Measurements from ENCODE around the gene CTLA4.
"Not testable (repeated sequence)": the region's sequence is repeated elsewhere in the genome, so short reads cannot be mapped to it uniquely, and the experiment has no call there.

The CTLA4 gene

DNA sequence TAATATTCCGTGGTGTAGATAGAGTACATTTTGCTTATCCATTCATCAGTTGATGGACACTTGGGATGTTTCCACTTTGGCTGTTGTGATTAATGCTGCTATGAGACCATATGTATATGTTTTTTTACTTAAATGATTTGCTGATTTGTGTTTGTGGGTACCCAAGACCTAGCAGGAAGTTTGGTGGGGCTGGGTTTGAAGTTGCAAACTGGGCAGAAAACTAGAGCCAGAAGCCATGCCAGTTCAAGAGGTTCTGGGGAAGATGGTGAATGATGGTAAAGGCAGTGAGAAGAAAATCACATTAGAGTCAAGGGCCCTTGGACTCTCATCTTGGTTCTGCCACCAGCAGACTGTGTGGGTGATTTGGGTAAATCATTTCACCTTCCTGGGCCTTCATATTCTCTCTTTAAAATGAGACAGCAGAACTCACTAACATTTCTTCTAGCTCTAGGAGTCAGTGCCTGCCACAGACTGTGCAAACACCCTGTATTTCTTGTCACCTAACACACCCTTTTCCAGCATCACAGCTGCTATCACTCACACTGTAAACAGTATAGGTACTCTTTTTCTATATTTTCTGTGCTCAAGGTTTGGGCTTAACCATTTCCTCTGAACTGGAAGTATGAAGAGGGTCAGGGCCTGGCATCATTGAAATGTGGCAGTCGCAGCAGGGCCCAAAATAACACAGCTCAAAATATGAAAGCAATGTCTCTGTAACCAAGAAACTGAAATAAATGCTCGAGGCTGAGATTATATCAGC lies 8.4 kb upstream of the CTLA4 start:
- no peak for DNase-seq

DNA sequence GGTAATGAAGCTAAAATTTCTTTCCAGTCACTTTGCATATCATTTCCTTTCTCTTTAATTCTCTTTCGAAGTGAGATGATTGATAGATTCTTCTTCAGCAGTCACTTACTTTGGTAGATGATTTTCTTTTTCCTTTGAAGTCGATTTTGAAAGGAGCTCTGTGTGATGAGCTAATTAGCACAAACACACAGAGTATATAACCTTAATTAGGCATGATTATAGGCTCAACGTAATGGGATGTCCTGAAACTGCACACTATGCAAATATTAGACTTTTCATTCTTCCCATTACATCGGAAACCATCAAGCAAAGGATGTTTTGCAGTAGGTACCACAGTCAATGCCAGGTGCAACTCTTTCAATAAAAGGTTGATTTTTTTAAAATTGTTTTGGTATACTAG lies 6.4 kb upstream of the CTLA4 start:
- DNase-seq = no peak

DNA sequence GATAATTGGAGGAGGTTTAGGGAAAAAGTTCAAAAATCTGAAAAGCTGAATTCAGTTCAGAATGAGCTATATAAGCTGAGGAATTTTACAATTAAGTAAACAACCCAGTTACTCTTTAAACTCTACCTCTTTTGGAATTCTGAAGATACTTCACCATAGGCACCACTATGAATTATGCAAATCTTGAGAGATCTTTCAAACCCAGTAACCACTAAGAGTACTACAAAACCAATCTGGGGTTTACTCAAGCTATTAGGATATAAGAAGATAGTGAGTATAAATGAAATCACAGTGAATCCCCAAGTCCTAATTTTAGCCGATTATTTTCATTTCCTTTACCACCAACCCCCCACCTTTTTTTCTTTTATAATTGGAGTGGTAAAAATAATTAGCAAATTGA lies 6.0 kb upstream of the CTLA4 start:
- no peak for DNase-seq

DNA sequence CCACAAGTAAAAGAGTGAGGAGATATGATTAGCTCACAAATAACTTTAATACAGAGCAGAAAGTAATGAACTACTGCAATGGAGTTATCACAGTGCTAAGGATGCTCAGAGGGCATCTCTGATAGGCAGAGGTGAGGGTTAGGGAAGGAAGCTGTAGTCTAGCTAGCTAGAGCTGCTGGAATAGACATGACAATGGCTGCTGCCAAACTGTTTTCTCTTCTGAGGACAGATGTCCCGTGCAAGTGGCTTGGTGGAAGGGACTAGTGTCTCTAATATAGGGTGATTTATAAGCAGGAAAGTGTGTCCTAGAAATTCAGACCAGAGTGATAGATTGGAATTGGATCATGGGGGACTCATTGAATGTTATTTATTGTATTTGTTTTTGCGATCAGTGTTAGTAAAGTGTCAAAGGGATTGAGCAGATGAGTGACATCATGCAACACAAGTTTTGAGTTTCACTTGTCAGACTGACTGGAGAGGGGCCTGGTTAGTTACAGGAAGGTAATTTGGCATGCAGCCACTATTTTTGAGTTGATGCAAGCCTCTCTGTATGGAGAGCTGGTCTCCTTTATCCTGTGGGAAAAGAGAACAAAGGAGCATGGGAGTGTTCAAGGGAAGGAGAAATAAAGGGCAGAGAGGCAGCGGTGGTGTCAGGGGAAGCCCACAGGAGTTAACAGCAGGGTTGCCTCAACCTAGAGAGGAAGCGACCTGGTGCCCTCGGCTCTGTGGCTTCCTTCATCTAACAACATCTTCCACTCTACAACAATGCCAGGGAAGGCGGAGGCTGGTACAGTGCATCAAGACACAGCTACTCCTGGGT lies 1.9 kb downstream of the CTLA4 start:
- no peak for DNase-seq

DNA sequence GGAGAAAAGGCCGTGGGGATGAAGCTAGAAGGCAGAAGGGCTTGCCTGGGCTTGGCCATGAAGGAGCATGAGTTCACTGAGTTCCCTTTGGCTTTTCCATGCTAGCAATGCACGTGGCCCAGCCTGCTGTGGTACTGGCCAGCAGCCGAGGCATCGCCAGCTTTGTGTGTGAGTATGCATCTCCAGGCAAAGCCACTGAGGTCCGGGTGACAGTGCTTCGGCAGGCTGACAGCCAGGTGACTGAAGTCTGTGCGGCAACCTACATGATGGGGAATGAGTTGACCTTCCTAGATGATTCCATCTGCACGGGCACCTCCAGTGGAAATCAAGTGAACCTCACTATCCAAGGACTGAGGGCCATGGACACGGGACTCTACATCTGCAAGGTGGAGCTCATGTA lies 2.9 kb downstream of the CTLA4 start:
- DNase-seq = no peak

DNA sequence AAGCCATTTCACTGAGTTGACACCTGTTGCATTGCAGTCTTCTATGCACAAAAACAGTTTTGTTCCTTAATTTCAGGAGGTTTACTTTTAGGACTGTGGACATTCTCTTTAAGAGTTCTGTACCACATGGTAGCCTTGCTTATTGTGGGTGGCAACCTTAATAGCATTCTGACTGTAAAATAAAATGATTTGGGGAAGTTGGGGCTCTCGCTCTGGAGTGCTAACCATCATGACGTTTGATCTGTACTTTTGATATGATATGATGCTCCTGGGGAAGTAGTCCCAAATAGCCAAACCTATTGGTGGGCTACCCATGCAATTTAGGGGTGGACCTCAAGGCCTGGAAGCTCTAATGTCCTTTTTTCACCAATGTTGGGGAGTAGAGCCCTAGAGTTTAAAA lies 3.4 kb downstream of the CTLA4 start:
- DNase-seq = no peak

DNA sequence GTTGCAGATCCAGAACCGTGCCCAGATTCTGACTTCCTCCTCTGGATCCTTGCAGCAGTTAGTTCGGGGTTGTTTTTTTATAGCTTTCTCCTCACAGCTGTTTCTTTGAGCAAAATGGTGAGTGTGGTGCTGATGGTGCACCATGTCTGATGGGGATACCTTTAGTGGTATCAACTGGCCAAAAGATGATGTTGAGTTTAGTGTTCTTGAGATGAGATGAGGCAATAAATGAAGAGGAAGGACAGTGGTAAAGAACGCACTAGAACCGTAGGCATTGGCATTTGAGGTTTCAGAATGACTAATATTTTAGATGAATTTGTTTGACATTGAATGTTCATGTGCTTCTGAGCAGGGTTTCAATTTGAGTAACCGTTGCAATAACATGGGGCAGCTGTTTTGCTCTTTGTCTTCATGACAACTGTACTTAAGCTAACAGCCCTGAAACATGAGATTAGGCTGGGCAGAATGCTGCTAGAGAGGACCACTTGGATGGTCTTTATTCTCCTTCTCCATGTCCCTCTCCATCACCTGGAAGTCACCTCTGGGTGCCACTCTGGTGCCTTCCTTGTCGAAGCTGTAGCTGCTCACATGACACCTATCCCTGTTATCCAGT lies 3.9 kb downstream of the CTLA4 start:
- no peak for DNase-seq

DNA sequence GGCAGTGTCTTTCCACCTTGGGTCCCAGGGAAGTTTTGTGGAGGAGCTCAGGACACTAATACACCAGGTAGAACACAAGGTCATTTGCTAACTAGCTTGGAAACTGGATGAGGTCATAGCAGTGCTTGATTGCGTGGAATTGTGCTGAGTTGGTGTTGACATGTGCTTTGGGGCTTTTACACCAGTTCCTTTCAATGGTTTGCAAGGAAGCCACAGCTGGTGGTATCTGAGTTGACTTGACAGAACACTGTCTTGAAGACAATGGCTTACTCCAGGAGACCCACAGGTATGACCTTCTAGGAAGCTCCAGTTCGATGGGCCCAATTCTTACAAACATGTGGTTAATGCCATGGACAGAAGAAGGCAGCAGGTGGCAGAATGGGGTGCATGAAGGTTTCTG lies 5.9 kb downstream of the CTLA4 start:
- no peak for DNase-seq

DNA sequence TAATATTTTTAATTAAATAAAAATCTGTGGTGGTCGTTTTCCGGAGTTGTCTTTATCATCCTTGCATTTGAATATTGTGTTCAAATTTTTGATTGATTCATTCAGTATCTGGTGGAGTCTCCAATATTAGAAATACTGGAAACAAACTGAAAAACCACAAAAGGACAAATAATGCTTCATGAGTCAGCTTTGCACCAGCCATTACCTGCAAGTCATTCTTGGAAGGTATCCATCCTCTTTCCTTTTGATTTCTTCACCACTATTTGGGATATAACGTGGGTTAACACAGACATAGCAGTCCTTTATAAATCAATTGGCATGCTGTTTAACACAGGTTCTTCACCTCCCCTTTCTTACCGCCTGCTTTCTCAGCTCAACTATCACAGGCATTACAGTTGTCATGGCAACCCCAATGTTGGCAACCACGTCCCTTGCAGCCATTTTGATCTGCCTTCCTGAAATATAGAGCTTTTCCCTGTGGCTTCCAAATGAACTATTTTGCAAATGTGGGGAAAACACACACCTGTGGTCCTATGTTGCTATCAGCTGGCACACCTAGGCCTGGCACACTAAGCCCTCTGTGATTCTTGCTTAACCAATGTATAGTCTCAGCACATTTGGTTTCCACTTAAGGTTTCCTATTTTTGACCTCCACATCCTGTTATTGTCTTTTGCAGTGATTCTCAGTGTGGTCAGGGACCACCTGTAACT lies 6.5 kb downstream of the CTLA4 start:
- DNase-seq = no peak

DNA sequence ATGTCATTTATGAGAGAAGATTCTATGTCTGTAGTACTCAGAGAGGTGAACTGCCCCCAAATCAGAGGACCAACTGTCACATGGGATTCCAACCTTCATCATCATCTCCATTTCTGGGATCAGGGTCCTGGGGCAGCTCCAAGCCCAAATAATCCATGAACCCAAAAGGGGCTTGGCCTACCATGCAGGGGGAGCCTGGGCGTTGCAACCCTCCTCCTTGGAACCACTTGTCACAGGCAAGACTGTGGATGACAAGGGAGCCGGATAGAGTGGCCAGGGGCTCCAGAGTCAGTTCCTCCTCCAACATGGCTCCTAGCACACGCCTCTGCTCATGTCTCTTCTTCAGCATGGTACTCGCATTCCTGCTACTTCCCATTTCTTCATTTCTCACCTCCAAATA lies 7.9 kb downstream of the CTLA4 start:
- DNase-seq = no peak

DNA sequence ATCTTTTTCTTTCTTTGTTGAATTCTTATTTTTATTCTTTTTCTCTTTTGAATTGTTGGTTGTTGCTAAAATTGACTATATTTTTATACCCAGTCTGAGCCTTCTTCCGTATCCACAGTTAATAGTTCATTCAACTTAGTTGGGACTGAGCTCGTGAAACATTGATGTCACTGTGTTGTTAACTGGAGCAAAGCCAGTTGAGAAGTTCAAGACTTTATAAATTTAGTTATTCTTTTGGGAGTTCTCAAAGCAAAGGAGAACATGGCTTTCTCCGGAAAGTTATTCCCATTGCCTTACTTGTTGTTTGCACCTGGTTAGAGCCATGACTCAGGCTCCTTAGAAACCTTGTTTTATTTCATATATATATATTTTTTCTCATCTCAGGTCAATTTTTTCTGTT lies 8.8 kb downstream of the CTLA4 start:
- no peak for DNase-seq

DNA sequence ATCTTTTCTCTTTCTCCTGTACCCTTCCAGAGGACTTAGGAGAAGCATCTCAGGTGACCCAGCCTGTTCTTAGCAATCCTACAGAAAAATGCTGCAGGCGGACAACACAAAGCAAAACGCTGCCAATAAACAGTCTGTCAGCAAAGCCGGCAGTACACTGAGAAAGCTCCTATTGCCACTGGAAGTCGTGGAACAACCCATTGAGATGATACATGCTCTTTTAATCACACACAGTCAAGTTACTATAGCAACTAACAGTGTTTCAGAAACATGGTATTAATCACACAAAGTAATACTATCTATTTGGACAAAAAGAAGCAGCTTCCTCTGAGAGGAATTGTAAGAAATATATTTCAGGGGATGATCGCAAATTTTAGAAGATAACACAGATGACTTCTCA lies 10.5 kb downstream of the CTLA4 start:
- no peak for DNase-seq

DNA sequence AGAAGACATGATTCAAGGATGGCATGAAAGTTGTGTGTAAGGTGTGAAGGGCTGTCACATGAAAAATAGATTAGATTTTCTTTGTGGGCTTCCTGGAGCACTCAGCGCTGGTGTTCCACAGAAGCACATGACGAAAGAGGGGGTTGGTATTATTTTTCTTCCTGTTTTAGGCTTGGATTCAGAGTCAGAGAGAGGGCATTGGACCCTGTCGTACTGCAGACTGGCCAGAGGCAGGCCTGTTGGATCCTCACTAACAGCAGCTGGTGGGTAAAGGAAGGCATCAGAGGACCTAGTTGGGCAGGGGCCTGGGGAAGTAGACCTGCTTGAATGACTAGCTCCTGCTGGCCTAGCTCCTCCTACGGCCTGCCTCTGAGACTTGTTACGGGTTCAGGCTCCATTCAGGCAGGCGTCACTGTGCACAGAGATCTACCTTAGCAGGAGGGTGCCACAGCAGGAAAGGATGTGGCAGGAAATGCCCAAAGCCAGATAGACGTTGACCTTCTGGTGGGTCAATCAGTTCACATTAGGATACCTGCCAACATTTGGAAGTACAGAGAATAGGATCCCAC lies 13.1 kb downstream of the CTLA4 start:
- DNase-seq = no peak

DNA sequence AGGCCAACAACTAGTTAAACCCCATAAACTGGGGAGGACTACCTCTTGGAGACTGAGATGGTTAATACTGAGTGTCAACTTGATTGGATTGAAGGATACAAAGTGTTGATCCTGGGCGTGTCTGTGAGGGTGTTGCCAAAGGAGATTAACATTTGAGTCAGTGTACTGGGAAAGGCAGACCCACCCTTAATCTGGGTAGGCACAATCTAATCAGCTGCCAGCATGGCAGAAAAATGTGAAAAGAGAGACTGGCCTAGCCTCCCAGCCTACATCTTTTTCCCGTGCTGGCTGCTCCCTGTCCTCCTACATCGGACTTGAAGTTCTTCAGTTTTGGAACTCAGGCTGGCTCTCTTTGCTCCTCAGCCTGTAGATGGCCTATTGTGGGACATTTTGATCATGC lies 13.6 kb downstream of the CTLA4 start:
- not testable (repeated sequence) for DNase-seq

DNA sequence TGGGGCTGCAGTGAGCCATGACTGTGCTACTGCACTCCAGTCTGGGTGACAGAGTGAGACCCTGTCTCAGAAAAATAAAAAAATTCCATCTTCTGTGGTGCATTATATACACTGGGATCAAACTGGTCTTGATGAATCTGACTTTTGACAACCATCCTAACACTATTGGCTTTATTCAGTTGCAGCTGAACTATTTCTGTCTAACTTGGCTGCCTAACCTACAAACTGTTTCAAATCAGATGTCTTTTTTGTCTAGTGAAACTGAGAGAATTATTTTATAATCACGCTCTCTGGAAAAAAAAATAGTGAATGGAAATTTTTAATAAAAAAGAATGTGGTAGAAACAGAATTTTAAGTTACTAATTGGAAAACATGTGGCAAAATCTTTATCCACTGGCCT lies 15.0 kb downstream of the CTLA4 start:
- DNase-seq = no peak

DNA sequence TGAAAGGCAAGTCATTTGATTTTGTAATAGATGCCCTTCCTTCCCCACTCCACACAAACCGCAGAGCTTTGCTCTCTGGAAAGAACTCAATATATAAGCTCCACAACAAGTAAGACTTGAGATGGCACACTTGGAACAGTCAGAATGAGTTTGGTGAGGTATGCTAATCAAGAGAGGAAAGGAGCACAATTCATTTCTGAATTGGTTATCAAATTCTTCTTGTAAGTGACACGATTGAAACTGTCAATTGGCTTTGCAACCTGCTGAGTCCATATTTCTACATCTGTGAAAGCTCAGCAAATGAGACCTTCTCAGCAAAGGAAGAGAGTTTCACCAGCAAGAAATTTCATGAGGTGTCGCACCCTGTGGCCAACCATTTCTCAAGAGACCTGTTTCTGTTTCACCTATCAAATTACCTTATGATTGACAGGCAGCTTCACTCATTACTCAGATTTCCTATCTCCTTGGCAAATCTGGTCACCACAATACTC lies 19.1 kb downstream of the CTLA4 start:
- no peak for DNase-seq

DNA sequence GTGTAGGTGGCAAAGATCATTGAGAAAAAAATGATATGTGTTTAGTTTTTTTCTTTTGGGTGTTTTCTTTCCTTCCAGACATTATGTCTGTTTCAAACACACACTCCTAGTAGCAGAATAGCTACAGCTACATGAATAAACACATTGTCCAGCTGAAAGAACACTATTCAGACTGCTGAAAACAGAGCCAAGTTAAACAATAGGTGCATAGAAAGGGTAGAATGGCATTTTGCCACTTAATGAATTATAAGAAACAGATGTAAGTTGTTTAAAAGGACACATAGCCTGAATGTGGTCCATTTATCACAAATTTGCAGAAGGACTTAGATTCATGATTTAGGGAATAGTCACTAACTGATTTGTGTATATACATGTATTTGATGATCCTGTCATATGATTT lies 20.1 kb downstream of the CTLA4 start:
- no peak for DNase-seq

DNA sequence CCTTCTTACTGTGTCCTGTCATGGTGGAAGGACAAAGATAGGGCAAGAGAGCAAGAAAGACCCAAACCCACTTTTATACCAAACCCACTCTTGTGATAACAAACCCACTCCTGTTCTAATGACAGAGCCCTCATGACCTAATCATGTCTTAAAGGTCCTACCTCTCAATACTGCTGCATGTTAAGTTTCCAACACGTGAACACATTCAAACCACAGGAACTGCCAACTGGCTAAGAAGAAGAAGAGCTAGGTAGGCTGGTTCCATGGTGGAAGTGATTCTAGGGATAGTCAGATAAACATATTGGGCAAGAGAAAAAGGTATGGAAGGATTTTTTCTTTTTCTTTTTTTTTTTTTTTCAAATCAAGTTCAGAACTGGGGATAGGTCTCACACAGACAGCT lies 22.0 kb downstream of the CTLA4 start:
- DNase-seq = no peak

DNA sequence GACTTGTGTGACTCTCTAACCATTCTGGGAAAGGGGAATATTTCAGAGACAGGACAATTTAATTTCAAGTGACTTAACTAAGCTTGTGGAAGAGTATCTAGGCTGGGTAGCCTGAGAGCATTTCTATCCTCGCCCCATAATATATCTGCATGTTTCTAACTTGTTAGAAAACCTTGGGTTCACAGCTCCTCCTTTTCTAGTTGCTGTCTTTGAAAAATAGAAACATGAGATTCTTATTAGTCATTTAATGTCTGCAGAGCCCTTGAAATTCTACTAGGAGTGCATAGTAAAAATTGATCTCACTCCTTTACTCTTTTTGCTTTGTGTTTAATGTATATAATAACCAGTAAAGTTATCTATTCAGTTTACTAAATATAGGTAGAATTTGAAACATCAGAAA lies 22.4 kb downstream of the CTLA4 start:
- no peak for DNase-seq

DNA sequence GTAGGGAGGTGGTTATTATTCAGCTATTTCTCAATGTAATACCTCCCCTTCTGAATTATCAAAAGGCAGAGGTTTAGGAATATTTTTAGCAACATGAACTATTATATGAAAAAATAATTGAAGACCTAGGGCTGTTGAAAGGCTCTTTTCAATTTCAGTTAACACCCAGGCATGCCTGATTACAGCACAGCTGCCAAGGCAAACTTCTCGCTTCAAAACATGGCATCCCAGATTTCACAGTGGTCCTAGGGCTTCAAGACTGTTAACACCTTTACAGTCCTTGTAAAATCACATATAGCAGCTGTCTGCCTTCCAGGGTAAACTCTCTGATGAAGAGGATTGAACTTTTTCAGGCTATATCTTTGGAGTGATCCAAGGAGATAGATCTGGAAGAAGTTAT lies 23.2 kb downstream of the CTLA4 start:
- no peak for DNase-seq

DNA sequence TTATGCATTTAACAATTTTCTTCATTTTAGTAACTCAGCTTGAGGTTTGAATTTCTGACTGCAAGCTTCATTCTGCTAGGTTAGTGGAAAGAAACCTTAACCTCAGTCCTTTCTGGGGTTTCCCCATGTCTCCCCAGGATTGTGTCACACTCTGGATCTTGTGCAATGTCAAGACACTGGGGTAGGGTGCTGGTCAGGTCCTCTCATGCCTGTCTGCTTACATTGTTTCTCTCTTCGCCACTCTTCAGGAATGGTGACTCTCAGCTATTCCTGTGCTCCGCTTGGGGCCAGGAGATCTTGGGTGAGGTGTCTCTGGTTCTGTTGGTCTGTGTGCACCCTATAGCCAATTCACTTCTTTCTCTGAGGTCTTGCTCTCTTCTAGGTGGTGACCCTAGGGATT lies 23.9 kb downstream of the CTLA4 start:
- no peak for DNase-seq

DNA sequence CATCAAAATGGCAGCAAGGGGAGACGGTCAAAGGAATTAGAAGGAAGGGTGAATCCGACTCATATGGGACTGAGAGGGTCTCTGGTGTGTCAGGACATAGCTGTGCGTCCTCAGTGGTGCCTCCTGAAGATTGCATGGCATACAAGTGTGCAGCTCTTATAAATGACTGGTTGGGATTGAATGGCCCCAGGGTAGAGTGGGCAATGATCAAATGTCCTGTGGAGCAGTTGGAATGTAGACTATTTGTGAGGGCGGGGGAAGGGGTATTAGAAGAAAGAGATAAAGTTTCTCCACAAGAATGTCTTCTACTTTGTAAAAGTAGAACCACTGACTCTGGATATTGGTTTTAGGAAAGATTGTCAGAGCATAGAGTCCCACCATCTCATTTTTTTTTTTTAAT lies 24.6 kb downstream of the CTLA4 start:
- no peak for DNase-seq

DNA sequence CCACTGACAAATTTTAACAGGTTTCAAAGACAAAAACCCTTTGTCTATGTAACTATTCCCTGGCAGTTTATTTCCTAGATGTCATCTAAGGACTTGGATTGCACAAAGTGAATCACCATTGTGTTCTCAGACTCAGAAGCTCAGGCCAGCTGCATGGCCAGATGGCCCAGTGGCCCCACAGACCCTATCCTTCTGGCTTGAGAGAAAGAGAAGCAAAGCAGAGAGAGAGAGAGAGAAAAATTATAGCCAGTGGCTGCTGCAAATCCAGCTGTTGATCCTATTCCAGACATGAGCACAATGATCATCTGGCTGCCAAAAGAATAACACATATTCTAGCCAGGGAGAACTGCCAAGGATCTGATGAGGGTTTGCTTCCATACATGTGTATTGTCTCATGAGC lies 25.8 kb downstream of the CTLA4 start:
- no peak for DNase-seq

Measured in NCI-H524 treated with DMSO at 0.1 percent for 48 hours (cell line).